ENCODE measurements around the gene AVL9.
"Not testable (repeated sequence)": the region's sequence is repeated elsewhere in the genome, so short reads cannot be mapped to it uniquely, and the experiment has no call there.

The AVL9 gene

GRCh38 chr7:32459788-32460187 lies 35.5 kb upstream of the AVL9 start:
- H3K27me3 ChIP-seq (ENCODE audit: insufficient read depth, low read depth): no peaks in the 10 kb centered on the region
- TF ChIP-seq CTCF (conservative IDR thresholded peaks at IDR 0.05; ENCODE audit: low read depth, low read length): no peak

GRCh38 chr7:32461484-32461883 lies 33.8 kb upstream of the AVL9 start:
- H3K27me3 ChIP-seq (ENCODE audit: insufficient read depth, low read depth): no peaks in the 10 kb centered on the region
- H3K4me1 ChIP-seq (ENCODE audit: low read depth, poor library complexity, severe bottlenecking): no peaks in the 10 kb centered on the region
- H3K4me3 ChIP-seq (IDR thresholded peaks at IDR 0.05; ENCODE audit: insufficient read depth, low read depth, low read length): no peak overlapping the region
- H4K20me1 ChIP-seq (ENCODE audit: insufficient read depth): no peaks in the 10 kb centered on the region
- H2AFZ ChIP-seq (ENCODE audit: low read depth): no peak overlapping the region
- no peaks in the 10 kb centered on the region for H3K36me3 ChIP-seq (ENCODE audit: insufficient read depth)
- no peak for TF ChIP-seq CTCF (conservative IDR thresholded peaks at IDR 0.05; ENCODE audit: low read depth, low read length)
- no peaks in the 10 kb centered on the region for H3K79me2 ChIP-seq (ENCODE audit: insufficient read depth, low read depth)
- H3K4me2 ChIP-seq: no peak overlapping the region
- H3K27ac ChIP-seq: no peak overlapping the region
- H3K9ac ChIP-seq: no peak overlapping the region

More at GRCh38 chr7:32459788-32460187, 35.5 kb upstream of the AVL9 start:
- no peak overlapping the region for H3K9ac ChIP-seq
- no peaks in the 10 kb centered on the region for H4K20me1 ChIP-seq (ENCODE audit: insufficient read depth)
- H3K36me3 ChIP-seq (ENCODE audit: insufficient read depth): no peaks in the 10 kb centered on the region
- no peak overlapping the region for H3K4me2 ChIP-seq
- H3K79me2 ChIP-seq (ENCODE audit: insufficient read depth, low read depth): no peaks in the 10 kb centered on the region
- H3K4me1 ChIP-seq (ENCODE audit: low read depth, poor library complexity, severe bottlenecking): no peaks in the 10 kb centered on the region
- H3K27ac ChIP-seq: no peak overlapping the region
- no peak overlapping the region for H3K4me3 ChIP-seq (IDR thresholded peaks at IDR 0.05; ENCODE audit: insufficient read depth, low read depth, low read length)
- no peak overlapping the region for H2AFZ ChIP-seq (ENCODE audit: low read depth)

GRCh38 chr7:32462451-32462850 lies 32.8 kb upstream of the AVL9 start:
- no peaks in the 10 kb centered on the region for H3K79me2 ChIP-seq (ENCODE audit: insufficient read depth, low read depth)
- no peaks in the 10 kb centered on the region for H3K36me3 ChIP-seq (ENCODE audit: insufficient read depth)

GRCh38 chr7:32462977-32463376 lies 32.3 kb upstream of the AVL9 start:
- Histone ChIP-seq H3K27ac (no peak overlapping the region), H3K4me1 (ENCODE audit: low read depth, poor library complexity, severe bottlenecking) (no peaks in the 10 kb centered on the region), H3K27me3 (ENCODE audit: insufficient read depth, low read depth) (no peaks in the 10 kb centered on the region), H3K79me2 (ENCODE audit: insufficient read depth, low read depth) (no peaks in the 10 kb centered on the region), H3K4me2 (no peak overlapping the region), H3K4me3 (IDR thresholded peaks at IDR 0.05; ENCODE audit: insufficient read depth, low read depth, low read length) (no peak overlapping the region), H2AFZ (ENCODE audit: low read depth) (no peak overlapping the region), H3K9ac (no peak overlapping the region), H4K20me1 (ENCODE audit: insufficient read depth) (no peaks in the 10 kb centered on the region), H3K36me3 (ENCODE audit: insufficient read depth) (no peaks in the 10 kb centered on the region)
- TF ChIP-seq CTCF (conservative IDR thresholded peaks at IDR 0.05; ENCODE audit: low read depth, low read length): no peak

More at GRCh38 chr7:32462451-32462850, 32.8 kb upstream of the AVL9 start:
- Histone ChIP-seq H3K27me3 (ENCODE audit: insufficient read depth, low read depth) (no peaks in the 10 kb centered on the region), H2AFZ (ENCODE audit: low read depth) (no peak overlapping the region), H3K9ac (no peak overlapping the region), H3K4me3 (IDR thresholded peaks at IDR 0.05; ENCODE audit: insufficient read depth, low read depth, low read length) (no peak overlapping the region), H3K4me1 (ENCODE audit: low read depth, poor library complexity, severe bottlenecking) (no peaks in the 10 kb centered on the region), H4K20me1 (ENCODE audit: insufficient read depth) (no peaks in the 10 kb centered on the region), H3K27ac (no peak overlapping the region), H3K4me2 (no peak overlapping the region)
- TF ChIP-seq CTCF (conservative IDR thresholded peaks at IDR 0.05; ENCODE audit: low read depth, low read length): no peak

GRCh38 chr7:32464641-32465416 lies 30.5 kb upstream of the AVL9 start:
- not testable (repeated sequence) for H3K79me2 ChIP-seq (ENCODE audit: insufficient read depth, low read depth); H3K4me1 ChIP-seq (ENCODE audit: low read depth, poor library complexity, severe bottlenecking); H3K4me3 ChIP-seq (IDR thresholded peaks at IDR 0.05; ENCODE audit: insufficient read depth, low read depth, low read length); H3K36me3 ChIP-seq (ENCODE audit: insufficient read depth); H3K27ac ChIP-seq; H2AFZ ChIP-seq (ENCODE audit: low read depth); H3K27me3 ChIP-seq (ENCODE audit: insufficient read depth, low read depth); H4K20me1 ChIP-seq (ENCODE audit: insufficient read depth); H3K9ac ChIP-seq; H3K4me2 ChIP-seq

GRCh38 chr7:32470004-32470403 lies 25.3 kb upstream of the AVL9 start:
- H3K4me2 ChIP-seq; H3K36me3 ChIP-seq (ENCODE audit: insufficient read depth); H3K4me3 ChIP-seq (IDR thresholded peaks at IDR 0.05; ENCODE audit: insufficient read depth, low read depth, low read length); H3K27me3 ChIP-seq (ENCODE audit: insufficient read depth, low read depth); H3K4me1 ChIP-seq (ENCODE audit: low read depth, poor library complexity, severe bottlenecking); H3K9ac ChIP-seq; H3K79me2 ChIP-seq (ENCODE audit: insufficient read depth, low read depth); H4K20me1 ChIP-seq (ENCODE audit: insufficient read depth); H2AFZ ChIP-seq (ENCODE audit: low read depth); H3K27ac ChIP-seq: not testable (repeated sequence)
